MM.1S (cell line): ENCODE measurements around the gene ADAMTS17.
"Not testable (repeated sequence)": the region's sequence is repeated elsewhere in the genome, so short reads cannot be mapped to it uniquely, and the experiment has no call there.

Source experiments
- DNase-seq: peaks from one replicate; pipeline ENCODE4 v3.0.0-alpha.2; 2015
- H2AFZ ChIP-seq: fragments of 300-600 bp; sonication (generic); 2 replicates; pipeline ENCODE4 v1.6.0; 2016; ENCODE audit warnings: antibody characterized with exemption, low read length
- H3F3A ChIP-seq: fragments of 300-600 bp; sonication (generic); 2 replicates; pipeline ENCODE4 v1.6.1; 2016; ENCODE audit warnings: mild to moderate bottlenecking, antibody characterized with exemption, low read length, moderate library complexity, mixed read lengths; ENCODE audit not compliant: insufficient read depth
- H3K27ac ChIP-seq: fragments of 300-600 bp; sonication (generic); 2 replicates; pipeline ENCODE4 v1.5.1; 2016; ENCODE audit warnings: mild to moderate bottlenecking, low read length
- H3K27me3 ChIP-seq: fragments of 300-600 bp; sonication (generic); replicated peaks from 2 replicates; pipeline ENCODE4 v1.6.0; 2016; ENCODE audit warnings: low read length; ENCODE audit not compliant: insufficient read depth
- H3K36me3 ChIP-seq: fragments of 300-600 bp; sonication (generic); replicated peaks from 2 replicates; pipeline ENCODE4 v1.6.1; 2016; ENCODE audit warnings: mild to moderate bottlenecking, low read length, mixed read lengths; ENCODE audit not compliant: insufficient read depth
- H3K4me1 ChIP-seq: fragments of 300-600 bp; sonication (generic); 2 replicates; pipeline ENCODE4 v1.6.1; 2016; ENCODE audit warnings: low read length, mixed read lengths
- H3K4me2 ChIP-seq: fragments of 300-600 bp; sonication (generic); 2 replicates; pipeline ENCODE4 v1.6.0; 2016; ENCODE audit warnings: low read depth, low read length
- H3K4me3 ChIP-seq: fragments of 300-600 bp; sonication (generic); 2 replicates; pipeline ENCODE4 v1.5.1; 2016; ENCODE audit warnings: low read length, mixed read lengths
- H3K79me2 ChIP-seq: fragments of 300-600 bp; sonication (generic); 2 replicates; pipeline ENCODE4 v1.6.1; 2016; ENCODE audit warnings: mixed run types, low read length, mixed read lengths
- H3K9ac ChIP-seq: fragments of 300-600 bp; sonication (generic); 2 replicates; pipeline ENCODE4 v1.6.1; 2016; ENCODE audit warnings: low read length, mixed read lengths
- H3K9me2 ChIP-seq: fragments of 300-600 bp; sonication (generic); replicated peaks from 2 replicates; pipeline ENCODE4 v1.6.1; 2016; ENCODE audit warnings: mild to moderate bottlenecking, low read length, mixed read lengths; ENCODE audit not compliant: insufficient read depth
- H3K9me3 ChIP-seq: fragments of 300-600 bp; sonication (generic); replicated peaks from 2 replicates; pipeline ENCODE4 v1.6.1; 2016; ENCODE audit warnings: mild to moderate bottlenecking, low read length, mixed read lengths; ENCODE audit not compliant: insufficient read depth
- H4K20me1 ChIP-seq: fragments of 300-600 bp; sonication (generic); 2 replicates; pipeline ENCODE4 v1.6.1; 2016; ENCODE audit warnings: mild to moderate bottlenecking, low read length, moderate library complexity, mixed read lengths; ENCODE audit not compliant: insufficient read depth
- CTCF ChIP-seq: fragments of 300-600 bp; sonication (generic); IDR thresholded peaks from 2 replicates; pipeline ENCODE4 v1.5.1; 2016; ENCODE audit warnings: antibody characterized with exemption, low read length, mixed read lengths
- EZH2 ChIP-seq: fragments of 300-600 bp; sonication (generic); optimal IDR thresholded peaks from 2 replicates; pipeline ENCODE3; 2017; ENCODE audit warnings: low read depth, mild to moderate bottlenecking, antibody characterized with exemption, low read length, mixed read lengths
- EZH2phosphoT487 ChIP-seq: fragments of 300-600 bp; sonication (generic); IDR thresholded peaks from 2 replicates; pipeline ENCODE4 v1.6.1; 2018; ENCODE audit warnings: antibody characterized with exemption, low read length

The ADAMTS17 gene

GRCh38 chr15:100092034-100092433 is 249.7 kb downstream of the ADAMTS17 start:
- Histone ChIP-seq H3K4me2 (no peak overlapping the region), H3K27ac (no peak overlapping the region), H3K27me3 (no peaks in the 10 kb centered on the region; the same call in 1 of the 2 replicates), H3K4me1 (0 out of 2 replicates have a peak, but pooled peaks cover 4% of the 10 kb centered on the region), H4K20me1 (no peaks in the 10 kb centered on the region), H3K79me2 (no peaks in the 10 kb centered on the region), H3K9me3 (no peaks in the 10 kb centered on the region), H3K4me3 (no peak overlapping the region), H3K36me3 (no peaks in the 10 kb centered on the region), H3K9ac (no peak overlapping the region), H2AFZ (no peak overlapping the region), H3K9me2 (no peaks in the 10 kb centered on the region), H3F3A (no peaks in the 10 kb centered on the region)
- no peak for TF ChIP-seq EZH2
- no peak for TF ChIP-seq EZH2phosphoT487
- no peak for TF ChIP-seq CTCF
- DNase-seq, result no peak

DNA sequence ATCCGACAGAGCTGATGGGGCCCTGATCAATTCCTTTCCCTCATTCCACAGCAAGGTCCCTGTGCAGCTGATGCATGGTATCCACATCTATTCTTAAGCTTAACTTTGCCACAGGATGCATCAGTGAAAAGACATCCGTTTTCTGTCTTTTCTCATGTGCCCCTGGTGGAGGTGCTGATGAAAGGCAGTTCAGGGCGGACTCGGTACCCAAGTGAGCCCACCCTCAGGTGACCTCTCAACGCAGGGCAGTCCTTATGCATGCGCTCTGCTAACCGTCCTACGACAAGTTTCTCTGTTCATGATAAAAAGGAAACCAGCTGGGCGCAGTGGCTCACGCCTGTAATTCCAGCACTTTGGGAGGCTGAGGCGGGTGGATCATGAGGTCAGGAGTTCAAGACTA is 251.4 kb downstream of the ADAMTS17 start:
- no peaks in the 10 kb centered on the region for H3K36me3 ChIP-seq
- H3K27ac ChIP-seq, result no peak overlapping the region
- H3F3A ChIP-seq, result no peaks in the 10 kb centered on the region
- no peaks in the 10 kb centered on the region for H3K9me2 ChIP-seq
- no peak overlapping the region for H3K9ac ChIP-seq
- no peak overlapping the region for H3K4me2 ChIP-seq
- no peaks in the 10 kb centered on the region for H3K79me2 ChIP-seq
- no peak overlapping the region for H2AFZ ChIP-seq
- no peaks in the 10 kb centered on the region for H4K20me1 ChIP-seq
- TF ChIP-seq EZH2phosphoT487 (no peak), CTCF (no peak), EZH2 (no peak)
- H3K27me3 ChIP-seq, result no peaks in the 10 kb centered on the region
- H3K9me3 ChIP-seq, result no peaks in the 10 kb centered on the region
- no peak overlapping the region for H3K4me3 ChIP-seq
- H3K4me1 ChIP-seq, result 0 out of 2 replicates have a peak, but pooled peaks cover 3% of the 10 kb centered on the region
- no peak for DNase-seq

GRCh38 chr15:100084042-100084821 is 257.5 kb downstream of the ADAMTS17 start:
- H3K9ac ChIP-seq, H3K4me2 ChIP-seq, H3K36me3 ChIP-seq, DNase-seq, H3K4me3 ChIP-seq, H3K4me1 ChIP-seq, H3F3A ChIP-seq, H3K9me3 ChIP-seq, H3K9me2 ChIP-seq, H3K79me2 ChIP-seq, H2AFZ ChIP-seq, H3K27me3 ChIP-seq, H3K27ac ChIP-seq, H4K20me1 ChIP-seq: not testable (repeated sequence)

- DNase-seq, result no peak
- Histone ChIP-seq H3K79me2 (no peaks in the 10 kb centered on the region), H3K4me3 (no peak overlapping the region), H3K4me2 (no peak overlapping the region), H3K27ac (no peak overlapping the region), H2AFZ (no peak overlapping the region), H3K27me3 (no peaks in the 10 kb centered on the region), H4K20me1 (no peaks in the 10 kb centered on the region), H3K4me1 (no peaks in the 10 kb centered on the region), H3K36me3 (no peaks in the 10 kb centered on the region), H3K9ac (no peak overlapping the region), H3K9me2 (no peaks in the 10 kb centered on the region), H3F3A (no peaks in the 10 kb centered on the region), H3K9me3 (no peaks in the 10 kb centered on the region)
- TF ChIP-seq CTCF, result no peak
- no peak for TF ChIP-seq EZH2
- TF ChIP-seq EZH2phosphoT487, result no peak
These were observed 258.2 kb downstream of the ADAMTS17 start for GRCh38 chr15:100083572-100083971.
